ENCODE results near the gene DTD2.

- TF ChIP-seq PRRX2 (CRISPR knock-in tag; IDR thresholded peaks at IDR 0.05) = no peak
- TF ChIP-seq CTCF (IDR thresholded peaks at IDR 0.05) = no peak
Observed at GRCh38 chr14:31477248-31477647, 19.9 kb upstream of the DTD2 start.
